HG02884 (cell line): ENCODE data around the gene ENPP1.

Experiments
- ATAC-seq: cut with Tn5 transposase; IDR thresholded peaks from one replicate; pipeline ENCODE4 v1.9.1; 2021; ENCODE audit warnings: mild to moderate bottlenecking, moderate library complexity; ENCODE audit not compliant: unreplicated experiment

Gene ENPP1

GRCh38 chr6:131807644-131808459 is at the start of gene ENPP1:
Gene ENPP1, plus strand, starts transcription at chr6:131808020. Its CDS starts 16 bp downstream, at chr6:131808036.
- peak; percentile 49 for ATAC-seq

- ATAC-seq: no peak
Observed at GRCh38 chr6:131758920-131759319, 48.9 kb upstream of the ENPP1 start.

GRCh38 chr6:131761060-131761761 is 46.6 kb upstream of the ENPP1 start:
- ATAC-seq: no peak

GRCh38 chr6:131761762-131762067 is 46.1 kb upstream of the ENPP1 start:
- no peak for ATAC-seq

GRCh38 chr6:131762984-131763383 is 44.8 kb upstream of the ENPP1 start:
- no peak for ATAC-seq

GRCh38 chr6:131763749-131764148 is 44.1 kb upstream of the ENPP1 start:
- ATAC-seq: no peak

GRCh38 chr6:131764350-131764749 is 43.5 kb upstream of the ENPP1 start:
- no peak for ATAC-seq

- ATAC-seq: no peak
Observed at GRCh38 chr6:131765081-131765803, 42.6 kb upstream of the ENPP1 start.

- ATAC-seq: no peak
Observed at GRCh38 chr6:131765804-131766135, 42.0 kb upstream of the ENPP1 start.

- ATAC-seq: no peak
Observed at GRCh38 chr6:131766631-131767030, 41.2 kb upstream of the ENPP1 start.

- ATAC-seq: no peak
Observed at GRCh38 chr6:131768964-131769363, 38.9 kb upstream of the ENPP1 start.

GRCh38 chr6:131769385-131770141 is 38.3 kb upstream of the ENPP1 start:
- no peak for ATAC-seq

- ATAC-seq: no peak
Observed at GRCh38 chr6:131770776-131771175, 37.0 kb upstream of the ENPP1 start.

- no peak for ATAC-seq
Observed at GRCh38 chr6:131773284-131773950, 34.4 kb upstream of the ENPP1 start.

- no peak for ATAC-seq
Observed at GRCh38 chr6:131775886-131776285, 31.9 kb upstream of the ENPP1 start.

- no peak for ATAC-seq
Observed at GRCh38 chr6:131776985-131777384, 30.8 kb upstream of the ENPP1 start.

GRCh38 chr6:131778169-131778568 is 29.7 kb upstream of the ENPP1 start:
- no peak for ATAC-seq

GRCh38 chr6:131779304-131779703 is 28.5 kb upstream of the ENPP1 start:
- ATAC-seq: no peak

GRCh38 chr6:131780600-131780999 is 27.2 kb upstream of the ENPP1 start:
- no peak for ATAC-seq

GRCh38 chr6:131781687-131782086 is 26.1 kb upstream of the ENPP1 start:
- no peak for ATAC-seq

- no peak for ATAC-seq
Observed at GRCh38 chr6:131782764-131783163, 25.1 kb upstream of the ENPP1 start.
